Ecto neural progenitor cell (in vitro differentiated cells): Measurements from ENCODE around the gene VIPR2.
"Not testable (repeated sequence)": the region's sequence is repeated elsewhere in the genome, so short reads cannot be mapped to it uniquely, and the experiment has no call there.

Experiments
- DNase-seq: peaks from one replicate; pipeline ENCODE4 v3.0.0-alpha.2; 2018; ENCODE audit warnings: low spot score

The VIPR2 gene

GRCh38 chr7:159139639-159140038 lies 5.0 kb downstream of the VIPR2 start:
- no peak for DNase-seq

DNA sequence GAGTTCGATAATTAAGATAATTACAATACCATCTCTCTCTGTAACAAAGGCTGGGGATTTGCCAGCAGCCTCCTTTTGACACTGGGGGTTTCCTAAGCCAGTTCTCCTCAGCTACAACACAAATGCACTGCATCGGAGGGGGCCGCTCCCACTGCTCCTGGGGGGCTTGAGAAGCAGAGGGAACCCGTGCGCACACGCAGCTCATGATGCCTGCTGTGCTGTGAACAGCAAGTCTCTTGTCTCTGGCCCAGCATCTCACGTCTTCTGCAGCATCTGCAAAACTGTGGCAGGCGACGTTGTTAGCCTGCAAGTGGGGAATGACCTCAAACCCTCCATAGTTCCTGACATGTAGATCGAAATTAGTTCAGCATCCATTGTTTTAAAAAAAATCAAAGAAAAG lies 5.5 kb downstream of the VIPR2 start:
- no peak for DNase-seq

DNA sequence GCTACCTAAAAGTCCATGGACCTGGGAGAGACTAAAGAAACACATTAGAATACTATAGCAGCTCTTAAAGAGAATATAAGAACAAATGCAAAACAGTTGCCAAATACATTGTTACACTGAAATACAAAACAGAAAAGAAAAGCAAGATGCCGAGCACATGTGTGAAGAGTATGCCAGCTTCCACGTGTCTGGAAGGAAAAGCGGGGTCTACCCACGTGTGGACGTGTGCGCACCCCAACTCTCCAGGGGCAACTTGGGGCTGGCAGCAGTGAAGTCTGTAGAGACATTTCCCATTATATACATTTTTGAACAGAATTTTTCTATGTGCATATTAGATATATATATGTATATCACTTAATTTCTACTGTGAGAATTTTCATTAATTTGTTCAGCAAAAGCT lies 6.2 kb downstream of the VIPR2 start:
- DNase-seq = no peak

GRCh38 chr7:159137906-159138305 lies 6.8 kb downstream of the VIPR2 start:
- DNase-seq = no peak

- DNase-seq = peak; percentile 37
These were observed 7.8 kb downstream of the VIPR2 start for GRCh38 chr7:159136846-159137245.

GRCh38 chr7:159136442-159136841 lies 8.2 kb downstream of the VIPR2 start:
- no peak for DNase-seq

- no peak for DNase-seq
These were observed 8.7 kb downstream of the VIPR2 start for GRCh38 chr7:159136013-159136412.

DNA sequence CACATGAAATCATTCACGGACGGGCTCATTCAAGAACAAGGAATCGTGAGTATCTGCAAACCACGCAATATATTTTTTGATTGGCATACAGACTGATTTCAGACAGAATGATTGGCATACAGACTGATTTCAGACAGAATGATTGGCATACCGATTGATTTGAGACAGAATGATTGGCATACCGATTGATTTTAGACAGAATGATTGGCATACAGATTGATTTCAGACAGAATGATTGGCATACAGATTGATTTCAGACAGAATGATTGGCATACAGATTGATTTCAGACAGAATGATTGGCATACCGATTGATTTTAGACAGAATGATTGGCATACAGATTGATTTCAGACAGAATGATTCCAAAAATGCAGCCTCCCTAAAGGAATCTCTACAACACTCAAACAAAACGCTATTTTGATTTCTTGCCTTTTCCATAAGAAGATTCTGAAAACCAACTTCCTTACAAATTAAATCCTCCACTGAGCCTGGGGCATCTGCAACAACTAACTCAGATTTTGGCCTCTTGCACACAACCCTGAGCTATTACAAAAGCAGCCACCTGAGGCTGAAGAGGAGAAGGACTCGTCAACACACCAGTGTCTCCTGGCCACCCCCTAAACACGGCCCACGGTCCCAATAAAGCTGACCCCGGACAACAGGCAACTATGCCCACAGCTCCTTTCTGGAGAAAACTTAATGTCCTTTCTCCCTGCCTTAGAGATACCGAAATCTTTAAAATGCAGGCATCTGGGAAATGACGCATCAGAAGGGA lies 11.8 kb downstream of the VIPR2 start:
- DNase-seq = not testable (repeated sequence)

GRCh38 chr7:159130820-159131219 lies 13.8 kb downstream of the VIPR2 start:
- no peak for DNase-seq

GRCh38 chr7:159130199-159130775 lies 14.4 kb downstream of the VIPR2 start:
- DNase-seq = no peak

DNA sequence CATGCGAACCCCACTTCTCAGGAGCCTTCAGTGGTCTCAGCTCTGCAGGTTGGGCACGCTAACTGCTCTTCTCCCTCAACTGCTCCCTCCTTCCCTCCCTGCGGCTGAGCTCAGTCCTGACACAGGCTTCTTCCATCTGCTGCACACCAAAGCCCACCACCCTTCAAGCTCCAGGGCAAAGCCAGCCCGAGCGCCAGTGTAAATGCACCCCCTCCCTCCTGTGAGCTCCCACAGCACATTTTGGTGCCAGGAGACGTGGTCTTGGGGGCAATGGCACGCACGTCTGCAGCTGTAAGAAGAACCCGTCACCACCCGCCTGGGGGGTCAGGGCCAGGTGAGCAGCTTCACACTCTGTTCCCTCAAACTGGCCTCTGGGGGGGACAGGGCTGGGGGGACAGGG lies 15.9 kb downstream of the VIPR2 start:
- peak; percentile 32 for DNase-seq

GRCh38 chr7:159127691-159128642 lies 16.7 kb downstream of the VIPR2 start:
- DNase-seq = no peak

DNA sequence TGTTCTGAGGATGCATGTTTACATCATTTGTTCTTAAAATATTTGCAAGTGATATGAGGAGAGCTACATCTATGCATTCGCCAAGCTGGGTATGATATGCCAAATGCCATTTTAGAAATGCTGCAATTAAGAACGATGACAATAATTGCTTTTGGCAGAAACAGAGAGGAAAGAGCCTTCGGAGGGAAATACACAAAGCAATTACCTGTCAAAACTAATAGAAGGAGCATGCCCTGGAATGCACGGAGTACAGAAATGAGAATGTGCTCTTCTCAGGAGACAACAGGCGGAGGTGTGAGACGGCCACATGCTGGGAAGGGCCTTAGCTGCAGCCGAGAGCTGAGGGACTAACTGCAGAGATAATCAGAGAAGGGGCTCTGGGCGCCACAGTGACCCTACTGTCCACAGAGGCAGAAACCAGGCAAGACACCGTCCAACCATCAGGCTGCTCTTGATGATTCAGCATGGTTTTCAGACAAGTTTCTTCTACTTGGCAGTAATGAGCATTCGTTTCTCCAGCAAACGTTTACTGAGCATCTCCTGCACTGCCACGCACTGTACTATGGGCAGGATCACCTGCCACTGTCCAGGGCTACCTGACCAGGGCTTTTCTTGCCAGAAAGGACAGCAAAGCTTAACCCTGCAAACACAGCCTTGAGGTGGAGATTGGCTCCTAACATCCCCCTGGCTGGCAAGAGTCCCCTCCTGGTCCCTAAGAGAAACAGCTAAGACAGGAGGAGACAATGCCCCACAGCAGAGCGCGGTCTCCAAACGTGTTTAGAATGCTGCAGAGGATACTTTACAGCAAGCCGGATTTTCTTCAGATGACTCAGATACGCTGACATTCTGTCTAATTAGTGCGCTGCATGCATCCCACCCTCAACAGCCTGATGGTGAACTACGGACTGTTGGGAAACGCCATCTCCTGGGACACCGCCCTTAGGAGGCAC lies 18.1 kb downstream of the VIPR2 start:
- DNase-seq = peak; percentile 38

DNA sequence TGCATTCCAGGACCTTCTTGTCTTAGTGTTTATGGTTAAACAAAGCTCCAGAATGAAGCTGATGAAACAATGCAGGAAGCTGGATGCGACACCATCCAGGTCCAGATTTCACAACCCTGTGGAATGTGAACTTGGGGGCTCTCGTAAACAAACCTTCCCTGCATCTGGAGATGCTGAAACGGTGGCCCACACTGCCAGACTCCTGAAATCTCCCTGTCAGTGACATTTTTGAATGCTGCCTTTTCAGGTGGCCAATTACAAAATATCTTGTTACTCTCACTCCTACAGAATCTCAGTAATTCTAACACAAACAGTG lies 18.8 kb downstream of the VIPR2 start:
- no peak for DNase-seq

DNA sequence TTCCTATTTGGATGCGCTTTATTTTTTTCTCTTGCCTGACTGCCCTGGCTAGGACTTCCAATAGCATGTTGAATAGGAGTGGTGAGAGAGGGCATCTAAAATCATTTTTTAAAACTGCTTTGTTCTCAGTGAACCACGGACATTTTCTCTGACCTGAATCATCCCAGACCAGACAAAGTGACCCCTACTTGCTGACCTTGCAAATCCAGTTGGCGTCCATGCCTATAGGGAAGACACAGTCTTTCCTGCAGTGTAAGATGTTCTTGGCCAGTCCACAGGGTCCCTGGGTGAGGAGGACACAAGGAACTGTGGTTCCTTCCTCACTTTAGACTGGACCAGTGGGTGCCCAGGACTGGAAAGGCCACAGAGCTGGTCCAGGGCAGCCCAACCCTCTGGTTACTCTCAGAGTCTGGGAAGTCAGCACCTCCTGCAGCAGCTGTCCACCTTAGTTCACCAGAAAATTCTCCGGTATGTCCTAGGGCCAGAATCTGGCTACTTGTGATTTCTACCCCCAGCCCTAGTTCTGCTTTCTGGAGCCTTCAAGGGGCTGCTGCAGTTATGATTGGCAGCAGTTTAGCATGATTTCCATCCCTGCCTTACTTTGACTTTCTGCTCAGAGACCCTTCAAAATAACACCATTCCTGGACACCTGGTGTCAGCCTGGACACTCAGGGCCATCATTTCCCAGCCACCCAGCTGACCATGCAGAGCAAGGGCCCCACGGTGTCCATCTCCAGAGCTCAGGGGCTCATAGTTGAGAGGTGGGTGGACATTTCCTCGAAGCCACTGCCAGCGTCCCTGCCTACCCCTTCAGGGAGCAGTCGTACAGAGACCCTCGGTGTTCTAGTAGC lies 19.3 kb downstream of the VIPR2 start:
- no peak for DNase-seq

DNA sequence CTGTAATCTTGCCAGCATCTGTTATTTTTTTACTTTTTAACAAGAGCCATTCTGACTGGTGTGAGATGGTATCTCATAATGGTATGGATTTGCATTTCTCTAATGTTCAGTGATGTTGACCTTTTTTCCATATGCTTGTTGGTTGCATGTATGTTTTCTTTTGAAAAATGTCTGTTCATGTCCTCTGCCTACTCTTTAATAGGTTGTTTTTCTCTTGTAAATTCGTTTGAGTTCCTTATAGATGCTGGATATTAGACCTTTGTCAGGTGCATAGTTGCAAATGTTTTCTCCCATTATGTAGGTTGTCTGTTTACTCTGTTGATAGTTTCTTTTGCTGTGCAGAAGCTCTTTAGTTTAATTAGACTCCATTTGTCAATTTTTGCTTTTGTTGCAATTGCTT lies 20.9 kb downstream of the VIPR2 start:
- DNase-seq = not testable (repeated sequence)

DNA sequence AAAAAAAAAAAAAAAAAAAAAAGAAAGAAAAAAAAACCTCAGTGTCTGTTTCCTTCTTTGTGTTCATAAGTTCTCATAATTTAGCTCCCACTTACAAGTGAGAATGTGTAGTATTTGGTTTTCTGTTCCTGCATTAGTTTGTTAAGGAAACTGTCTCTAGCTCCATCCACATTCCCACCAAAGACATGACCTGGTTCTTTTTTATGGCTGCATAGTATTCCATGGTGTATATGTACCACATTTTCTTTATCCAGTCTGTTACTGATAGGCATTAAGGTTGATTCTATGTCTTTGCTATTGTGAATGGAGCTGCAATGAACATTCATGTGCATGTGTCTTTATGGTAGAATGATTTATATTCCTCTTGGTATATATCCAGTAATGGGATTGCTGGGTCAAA lies 21.4 kb downstream of the VIPR2 start:
- DNase-seq = not testable (repeated sequence)

GRCh38 chr7:159122276-159122675 lies 22.4 kb downstream of the VIPR2 start:
- no peak for DNase-seq

DNA sequence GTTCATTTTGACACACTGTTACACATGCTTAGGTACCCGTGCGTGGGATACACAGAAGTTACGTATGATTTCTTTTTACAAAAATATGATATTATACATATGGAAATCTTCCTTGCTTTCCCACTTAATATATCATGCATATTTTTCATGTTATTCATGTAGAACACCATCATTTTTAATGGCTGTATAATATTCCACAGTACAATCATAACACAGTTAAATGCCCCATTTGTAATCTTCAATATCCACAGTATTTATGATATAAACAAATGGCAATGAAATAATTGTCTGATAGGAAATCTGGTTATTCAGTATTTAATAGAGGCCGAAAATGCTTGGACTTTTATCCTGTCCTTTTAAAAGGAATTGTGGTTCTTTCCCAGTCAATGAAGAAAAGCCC lies 23.2 kb downstream of the VIPR2 start:
- no peak for DNase-seq

GRCh38 chr7:159121068-159121467 lies 23.6 kb downstream of the VIPR2 start:
- no peak for DNase-seq

DNA sequence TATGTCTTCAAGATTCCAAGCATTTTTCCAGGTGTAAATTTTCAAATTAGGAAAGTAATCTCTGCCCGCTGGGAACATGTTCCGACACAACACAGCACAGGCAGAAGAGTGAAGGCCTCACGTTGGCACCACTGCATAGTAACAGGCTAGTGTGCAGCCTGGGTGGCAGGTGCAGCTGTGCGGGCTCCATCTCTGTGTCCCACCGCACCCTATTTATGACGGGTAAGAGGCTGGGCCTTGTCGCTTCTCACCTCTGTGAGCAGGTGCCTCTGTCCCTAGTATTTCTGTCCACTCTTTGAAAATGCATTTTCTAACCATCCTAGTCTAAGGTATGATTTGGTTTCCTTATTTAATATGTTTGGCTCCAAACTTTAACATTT lies 24.1 kb downstream of the VIPR2 start:
- no peak for DNase-seq
